CD14-positive monocyte (primary cell): ENCODE measurements around the gene KNL1. TPM values are rescaled to one million over a fixed set of nuclear protein-coding genes. Genes with fewer than 3 reads are reported as not detected.
A peak's percentile ranks its signal among the peaks of the same experiment; 100 is the strongest.

Experiments used
- DNase-seq, 3 donors: peaks; one replicate each; pipeline ENCODE4 v3.0.0-alpha.2; 2011 to 2022
- H2AFZ ChIP-seq: 2 replicates; pipeline ENCODE4 v1.6.0; 2012; ENCODE audit warnings: mild to moderate bottlenecking, low read depth, low read length, inconsistent platforms; ENCODE audit not compliant: insufficient read depth, poor library complexity, severe bottlenecking
- H3K27ac ChIP-seq, 2 donors: 1 replicate in 1 of 2; 2 replicates in 1 of 2; pipeline ENCODE4 v1.5.1; 2012 to 2013; ENCODE audit warnings: low read length in 2 of 2, control low read depth in 1 of 2, inconsistent platforms in 1 of 2, low read depth in 1 of 2, mild to moderate bottlenecking in 1 of 2
- H3K27me3 ChIP-seq, 2 donors: one replicate each; pipeline versions ENCODE4 v1.6.0 to v1.6.1; 2011 to 2013; ENCODE audit warnings: low read length in 2 of 2; ENCODE audit not compliant: control insufficient read depth in 2 of 2, insufficient read depth in 2 of 2
- H3K36me3 ChIP-seq, 2 donors: replicated peaks in 1 of 2; 1 replicate in 1 of 2; 2 replicates in 1 of 2; pipeline versions ENCODE4 v1.5.1 to v1.6.1; 2012 to 2013; ENCODE audit warnings: low read length in 2 of 2, control low read depth in 1 of 2, inconsistent platforms in 1 of 2, mild to moderate bottlenecking in 1 of 2; ENCODE audit not compliant: insufficient read depth in 2 of 2, control insufficient read depth in 1 of 2
- H3K4me1 ChIP-seq, 2 donors: 1 replicate in 1 of 2; 2 replicates in 1 of 2; pipeline versions ENCODE4 v1.5.1 to v1.6.1; 2012 to 2013; ENCODE audit warnings: low read length in 2 of 2, control low read depth in 1 of 2, inconsistent platforms in 1 of 2, mild to moderate bottlenecking in 1 of 2, moderate library complexity in 1 of 2; ENCODE audit not compliant: insufficient read depth in 2 of 2, control insufficient read depth in 1 of 2
- H3K4me2 ChIP-seq: replicated peaks from 2 replicates; pipeline ENCODE3; 2012; ENCODE audit warnings: low read length, moderate library complexity, mild to moderate bottlenecking; ENCODE audit not compliant: poor library complexity, severe bottlenecking; ENCODE audit errors: extremely low read depth
- H3K4me3 ChIP-seq, 3 experiments: fragments of 200-600 bp in 1 of 3; sonication (generic) in 1 of 3; replicated peaks in 1 of 3; 1 replicate in 2 of 3; 2 replicates in 1 of 3; pipeline ENCODE4 v1.5.1; 2011 to 2013; ENCODE audit warnings: low read length in 3 of 3, mild to moderate bottlenecking in 3 of 3, control low read depth in 2 of 3, low read depth in 2 of 3, inconsistent platforms in 1 of 3, moderate library complexity in 1 of 3
- H3K79me2 ChIP-seq: 2 replicates; pipeline ENCODE4 v1.6.0; 2012; ENCODE audit warnings: mild to moderate bottlenecking, control low read depth, inconsistent platforms, low read length, moderate library complexity; ENCODE audit not compliant: insufficient read depth
- H3K9ac ChIP-seq: 2 replicates; pipeline ENCODE4 v1.6.0; 2017; ENCODE audit warnings: low read length, mild to moderate bottlenecking; ENCODE audit not compliant: insufficient read depth, poor library complexity, severe bottlenecking
- H3K9me3 ChIP-seq, 2 donors: replicated peaks in 1 of 2; 1 replicate in 1 of 2; 2 replicates in 1 of 2; pipeline versions ENCODE4 v1.5.1 to v1.6.1; 2012 to 2013; ENCODE audit warnings: low read length in 2 of 2, control low read depth in 1 of 2; ENCODE audit not compliant: control insufficient read depth in 1 of 2, insufficient read depth in 1 of 2
- H4K20me1 ChIP-seq: 2 replicates; pipeline ENCODE4 v1.6.0; 2012; ENCODE audit warnings: mild to moderate bottlenecking, low read length, control low read depth, moderate library complexity; ENCODE audit not compliant: insufficient read depth
- H3K27ac Mint-ChIP-seq, 7 donors: one replicate each; pipeline ENCODE4 v1.8.0; 2020; ENCODE audit warnings: mild to moderate bottlenecking in 7 of 7, mixed read lengths in 7 of 7, moderate library complexity in 6 of 7, inconsistent platforms in 2 of 7
- H3K27me3 Mint-ChIP-seq, 3 donors: one replicate each; pipeline ENCODE4 v1.8.0; 2021 to 2022; ENCODE audit warnings: low read depth in 3 of 3, mild to moderate bottlenecking in 3 of 3, mixed read lengths in 3 of 3, moderate library complexity in 3 of 3, inconsistent platforms in 1 of 3
- H3K36me3 Mint-ChIP-seq, 2 donors: one replicate each; pipeline ENCODE4 v1.8.0; 2020; ENCODE audit warnings: mixed read lengths in 2 of 2, inconsistent platforms in 1 of 2, mild to moderate bottlenecking in 1 of 2
- H3K4me1 Mint-ChIP-seq: one replicate; pipeline ENCODE4 v1.8.0; 2020; ENCODE audit warnings: mild to moderate bottlenecking, mixed read lengths
- H3K4me3 Mint-ChIP-seq, 2 donors: one replicate each; pipeline ENCODE4 v1.8.0; 2020; ENCODE audit warnings: mild to moderate bottlenecking in 2 of 2, mixed read lengths in 2 of 2, moderate library complexity in 1 of 2
- H3K9me3 Mint-ChIP-seq, 7 donors: one replicate each; pipeline ENCODE4 v1.8.0; 2020 to 2022; ENCODE audit warnings: mixed read lengths in 7 of 7, mild to moderate bottlenecking in 6 of 7, moderate library complexity in 6 of 7, inconsistent platforms in 2 of 7
- WGBS: methylation state at CpG from one replicate; pipeline ENCODE4 v1.1.5; 2013; ENCODE audit warnings: missing lambda C conversion rate; ENCODE audit not compliant: insufficient coverage; 5-methylcytosine and 5-hydroxymethylcytosine counted together
- intact Hi-C, 2 donors: fragments of 100-400 bp; cut with micrococcal nuclease; formaldehyde crosslinking; loops; one replicate each; pipeline versions ENCODE4 v1.15.0 to v1.15.1; 2023
- polyA plus RNA-seq, 3 donors: library from polyadenylated mRNA; depleted of rRNA in 1 of 3; unstranded in 2 of 3; stranded (reverse) in 1 of 3; fragments of 300-500 nt in 2 of 3; fragments of >200 nt in 1 of 3; fragmentation: Illumina TruSeq in 2 of 3; gene quantifications; 1 replicate in 2 of 3; 2 replicates in 1 of 3; pipeline ENCODE4 v1.2.3, GENCODE V29; 2012 to 2021
- TF ChIP-seq, protein P1 (sequence below): fragments of 200-600 bp; IDR thresholded peaks from one replicate; pipeline ENCODE4 v1.8.0; 2022; ENCODE audit warnings: antibody characterized with exemption, mild to moderate bottlenecking

KNL1 gene
- polyA plus RNA-seq, 3 donors = 0.13 to 0.38 (median 0.16) TPM

- peaks cover 11 to 23% of the 10 kb centered on the region in 2 donors for H3K4me1 ChIP-seq
- DNase-seq = no peak
- Mint-ChIP-seq H3K4me1 (peaks cover 30% of the 10 kb centered on the region), H3K9me3 (no peaks in the 10 kb centered on the region), H3K4me3 (peak overlapping the region in 1 of 2 donors; percentile 80), H3K27me3 (peaks cover 0 to 6% (median 0%) of the 10 kb centered on the region in 3 donors), H3K36me3 (peaks cover 46 to 72% of the 10 kb centered on the region in 2 donors), H3K27ac (peak overlapping the region in 5 of 7 donors; percentile 50 to 80 (median 68))
- H3K9me3 ChIP-seq = no peaks in the 10 kb centered on the region
- no peaks in the 10 kb centered on the region for H3K79me2 ChIP-seq
- H3K9ac ChIP-seq = no peak overlapping the region
- no peak overlapping the region for H2AFZ ChIP-seq
- peak overlapping the region in 1 of 3 experiments; percentile 57 for H3K4me3 ChIP-seq
- no peaks in the 10 kb centered on the region for H3K27me3 ChIP-seq
- peaks cover 3% of the 10 kb centered on the region for H4K20me1 ChIP-seq
- H3K4me2 ChIP-seq = peak overlapping the region; percentile 59
- peak overlapping the region in 1 of 2 donors; percentile 65 for H3K27ac ChIP-seq
- peaks cover 29 to 42% of the 10 kb centered on the region in 2 donors for H3K36me3 ChIP-seq
- intact Hi-C loops = no loop called here
- TF ChIP-seq, protein P1, sequence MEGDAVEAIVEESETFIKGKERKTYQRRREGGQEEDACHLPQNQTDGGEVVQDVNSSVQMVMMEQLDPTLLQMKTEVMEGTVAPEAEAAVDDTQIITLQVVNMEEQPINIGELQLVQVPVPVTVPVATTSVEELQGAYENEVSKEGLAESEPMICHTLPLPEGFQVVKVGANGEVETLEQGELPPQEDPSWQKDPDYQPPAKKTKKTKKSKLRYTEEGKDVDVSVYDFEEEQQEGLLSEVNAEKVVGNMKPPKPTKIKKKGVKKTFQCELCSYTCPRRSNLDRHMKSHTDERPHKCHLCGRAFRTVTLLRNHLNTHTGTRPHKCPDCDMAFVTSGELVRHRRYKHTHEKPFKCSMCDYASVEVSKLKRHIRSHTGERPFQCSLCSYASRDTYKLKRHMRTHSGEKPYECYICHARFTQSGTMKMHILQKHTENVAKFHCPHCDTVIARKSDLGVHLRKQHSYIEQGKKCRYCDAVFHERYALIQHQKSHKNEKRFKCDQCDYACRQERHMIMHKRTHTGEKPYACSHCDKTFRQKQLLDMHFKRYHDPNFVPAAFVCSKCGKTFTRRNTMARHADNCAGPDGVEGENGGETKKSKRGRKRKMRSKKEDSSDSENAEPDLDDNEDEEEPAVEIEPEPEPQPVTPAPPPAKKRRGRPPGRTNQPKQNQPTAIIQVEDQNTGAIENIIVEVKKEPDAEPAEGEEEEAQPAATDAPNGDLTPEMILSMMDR = no peak
- 80% methylated on average over 7 of the region's 9 CpGs for WGBS
Observed at GRCh38 chr15:40549894-40550293, 44.2 kb upstream of the KNL1 start.

DNA sequence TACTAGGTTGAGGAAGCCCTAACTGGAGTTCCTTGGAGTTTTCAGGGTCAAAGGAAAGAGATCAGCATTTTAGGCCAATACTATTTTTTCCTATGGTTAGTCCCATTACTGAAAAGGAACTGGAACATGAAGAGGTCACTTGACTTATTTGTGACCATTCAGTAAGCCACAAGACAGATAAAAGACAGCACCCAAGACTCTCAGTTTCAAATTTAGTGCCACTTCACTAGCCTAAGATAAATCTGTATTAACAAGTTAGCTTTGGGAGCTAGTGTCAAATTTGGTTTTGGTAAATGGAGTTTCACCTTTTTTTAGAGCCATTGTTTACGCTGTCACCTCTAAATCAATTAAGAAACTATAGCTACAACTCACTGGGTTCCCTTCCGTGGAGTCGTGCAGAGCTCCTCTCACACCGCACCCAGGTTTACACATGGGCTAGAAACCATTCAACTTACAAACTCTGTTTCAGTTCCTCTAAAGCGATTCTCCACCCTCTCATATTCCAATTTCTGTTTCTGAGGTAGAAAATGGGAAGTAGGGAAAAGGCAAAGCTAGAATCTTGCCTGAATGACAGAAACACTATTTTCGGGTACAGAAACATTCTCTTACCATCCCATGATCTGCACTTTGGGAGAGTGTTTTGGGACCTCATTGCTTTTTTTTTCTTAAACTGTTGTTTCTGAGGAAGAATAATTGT, 43.6 kb upstream of the KNL1 start:
- Mint-ChIP-seq H3K4me3 (peak overlapping the region; percentile 57 to 80), H3K9me3 (no peaks in the 10 kb centered on the region), H3K4me1 (peaks cover 25% of the 10 kb centered on the region), H3K36me3 (peaks cover 52 to 76% of the 10 kb centered on the region in 2 donors), H3K27me3 (peaks cover 0 to 6% (median 0%) of the 10 kb centered on the region in 3 donors), H3K27ac (peak overlapping the region; percentile 50 to 89 (median 74))
- TF ChIP-seq, protein P1 = no peak
- Histone ChIP-seq H3K9me3 (no peaks in the 10 kb centered on the region), H3K27ac (peak overlapping the region in 1 of 2 donors; percentile 65), H3K79me2 (no peaks in the 10 kb centered on the region), H3K4me1 (peaks cover 11 to 23% of the 10 kb centered on the region in 2 donors), H3K36me3 (peaks cover 34 to 47% of the 10 kb centered on the region in 2 donors), H3K9ac (no peak overlapping the region), H3K4me3 (peak overlapping the region in 1 of 3 experiments; percentile 57), H3K27me3 (no peaks in the 10 kb centered on the region), H4K20me1 (peaks cover 3% of the 10 kb centered on the region), H3K4me2 (peak overlapping the region; percentile 59), H2AFZ (no peak overlapping the region)
- intact Hi-C loops = no loop called here
- peak; percentile 50 to 66 (median 65) for DNase-seq
- no CpG with 5 or more reads among the region's 6 CpGs for WGBS
